K562 (cell line): ENCODE measurements around the gene TMEM270. TPM values are rescaled to one million over a fixed set of nuclear protein-coding genes. Genes with fewer than 3 reads are reported as not detected.

Experiments used
- ATAC-seq: fragments of 200-7000 bp; cut with Tn5 transposase; 3 replicates; pipeline ENCODE4 v1.9.1; 2020; ENCODE audit warnings: moderate library complexity
- BruUV-seq: library from RNA; stranded (reverse); fragments of 400-500 nt; replicated peaks from 2 replicates; lab custom pipeline; 2021; lab: Mats Ljungman, UMichigan
- CTCF ChIA-PET: fragments of 300-600 bp; formaldehyde crosslinking; extraction: SDS; loops from one replicate; lab custom pipeline; 2021; ENCODE audit warnings: low intra/inter-chr PET ratio; lab: Yijun Ruan, JAX
- POLR2A ChIA-PET: fragments of 300-600, 350-650 bp; sonication (Branson Sonifier 250); formaldehyde crosslinking; extraction: SDS; loops from one replicate; lab custom pipeline; 2021; ENCODE audit warnings: antibody characterized with exemption, inconsistent platforms; lab: Yijun Ruan, JAX
- DNase-seq, 4 experiments: peaks; one replicate each; pipeline versions ENCODE4 v3.0.0 to v3.0.0-alpha.2; 2011 to 2018; ENCODE audit warnings: low spot score in 3 of 4, mixed read lengths in 3 of 4; ENCODE audit errors: extremely low read depth in 1 of 4
- FAIRE-seq: peaks from 2 replicates; lab custom pipeline; 2011; peaks lifted over from hg19 to GRCh38; lab: Jason Lieb, UNC
- H2AFZ ChIP-seq: 2 replicates; pipeline ENCODE4 v1.6.0; 2011; ENCODE audit warnings: low read depth, low read length, control low read depth, inconsistent platforms
- H3K27ac ChIP-seq: fragments of 200-600 bp; 3 replicates; pipeline ENCODE4 v1.8.0; 2011; ENCODE audit warnings: low read depth, mild to moderate bottlenecking, control low read depth, inconsistent platforms, low read length, moderate library complexity, mixed read lengths; ENCODE audit errors: extremely low read depth
- H3K27me3 ChIP-seq, 2 experiments: fragments of 300-600 bp in 1 of 2; 2 replicates in 1 of 2; 3 replicates in 1 of 2; pipeline versions ENCODE4 v1.6.0 to v1.8.0; 2011; ENCODE audit warnings: inconsistent platforms in 2 of 2, low read length in 2 of 2, mild to moderate bottlenecking in 1 of 2, mixed read lengths in 1 of 2, moderate library complexity in 1 of 2; ENCODE audit not compliant: control insufficient read depth in 2 of 2, insufficient read depth in 2 of 2
- H3K36me3 ChIP-seq: fragments of 300-600 bp; 3 replicates; pipeline ENCODE4 v1.8.0; 2011; ENCODE audit warnings: mild to moderate bottlenecking, low read length, inconsistent platforms; ENCODE audit not compliant: control insufficient read depth, insufficient read depth
- H3K4me1 ChIP-seq, 2 experiments: fragments of 200-600 bp in 1 of 2; replicated peaks in 1 of 2; 2 replicates in 1 of 2; 3 replicates in 1 of 2; pipeline versions ENCODE4 v1.5.1 to v1.8.0; 2011; ENCODE audit warnings: inconsistent platforms in 2 of 2, low read length in 2 of 2, mild to moderate bottlenecking in 1 of 2, mixed read lengths in 1 of 2, moderate library complexity in 1 of 2; ENCODE audit not compliant: control insufficient read depth in 2 of 2, insufficient read depth in 2 of 2
- H3K4me2 ChIP-seq: 2 replicates; pipeline ENCODE4 v1.6.1; 2011; ENCODE audit warnings: low read length, control low read depth, inconsistent platforms, mixed read lengths; ENCODE audit not compliant: insufficient read depth
- H3K4me3 ChIP-seq: fragments of 200-600 bp; sonication (generic), shearing (Covaris generic); 2 replicates; pipeline ENCODE4 v1.5.1; 2016; ENCODE audit warnings: control low read depth, inconsistent platforms
- H3K79me2 ChIP-seq: fragments of 200-600 bp; 3 replicates; pipeline ENCODE4 v1.8.0; 2011; ENCODE audit warnings: low read length, inconsistent platforms; ENCODE audit not compliant: control insufficient read depth, insufficient read depth
- H3K9ac ChIP-seq, 2 experiments: 2 replicates each; pipeline versions ENCODE4 v1.6.0 to v1.6.1; 2011; ENCODE audit warnings: low read depth in 2 of 2, low read length in 2 of 2, control low read depth in 1 of 2, inconsistent platforms in 1 of 2, mild to moderate bottlenecking in 1 of 2, mixed read lengths in 1 of 2; ENCODE audit not compliant: insufficient read depth in 1 of 2
- H3K9me1 ChIP-seq: one replicate; pipeline ENCODE4 v1.6.0; 2011; ENCODE audit warnings: inconsistent platforms, mild to moderate bottlenecking, low read length, moderate library complexity; ENCODE audit not compliant: control insufficient read depth, insufficient read depth
- H3K9me3 ChIP-seq: replicated peaks from 2 replicates; pipeline ENCODE4 v1.5.1; 2011; ENCODE audit warnings: low read depth, low read length, inconsistent platforms; ENCODE audit not compliant: control insufficient read depth, insufficient read depth
- H4K20me1 ChIP-seq: replicated peaks from 2 replicates; pipeline ENCODE4 v1.6.1; 2011; ENCODE audit warnings: low read length, inconsistent platforms, mixed read lengths; ENCODE audit not compliant: control insufficient read depth, insufficient read depth
- BDP1 ChIP-seq: IDR thresholded peaks from 3 replicates; pipeline ENCODE4 v1.6.1; 2011; ENCODE audit not compliant: insufficient read length, insufficient read depth
- E2F8 ChIP-seq: fragments of 450-650 bp; IDR thresholded peaks from 2 replicates; pipeline ENCODE4 v1.7.1; 2018; ENCODE audit warnings: mild to moderate bottlenecking, low read depth; ENCODE audit not compliant: partially characterized antibody
- EGR1 ChIP-seq: fragments of 450-650 bp; conservative IDR thresholded peaks from 2 replicates; pipeline ENCODE4 v1.6.1; 2017; ENCODE audit warnings: mild to moderate bottlenecking
- EZH2 ChIP-seq: IDR thresholded peaks from 2 replicates; pipeline ENCODE4 v1.6.1; 2012; ENCODE audit warnings: low read depth, mild to moderate bottlenecking, inconsistent platforms, low read length, borderline replicate concordance
- GATAD2B ChIP-seq: fragments of 450-650 bp; IDR thresholded peaks from 2 replicates; pipeline ENCODE4 v1.6.1; 2017; ENCODE audit warnings: mild to moderate bottlenecking, borderline replicate concordance
- HNRNPL ChIP-seq: fragments of 200-400 bp; formaldehyde crosslinking; IDR thresholded peaks from 2 replicates; pipeline ENCODE4 v1.6.1; 2017; ENCODE audit warnings: low read depth, mild to moderate bottlenecking, low read length
- MCM7 ChIP-seq, 2 experiments: fragments of 450-650 bp; IDR thresholded peaks; 2 replicates each; pipeline ENCODE4 v1.6.1; 2016 to 2018
- MLLT1 ChIP-seq, 2 experiments: fragments of 450-650 bp; IDR thresholded peaks; 2 replicates each; pipeline ENCODE4 v1.6.1; 2016
- PBX2 ChIP-seq, 2 experiments: IDR thresholded peaks in 1 of 2; conservative IDR thresholded peaks in 1 of 2; 2 replicates each; pipeline ENCODE4 v1.6.1; 2016; ENCODE audit warnings: low read depth in 2 of 2, mild to moderate bottlenecking in 1 of 2, missing compliant biosample characterization in 1 of 2, missing genetic modification characterization in 1 of 2, moderate library complexity in 1 of 2
- PHF21A ChIP-seq: fragments of 450-650 bp; IDR thresholded peaks from 2 replicates; pipeline ENCODE4 v1.6.1; 2017; ENCODE audit warnings: low read depth, borderline replicate concordance
- POLR3G ChIP-seq: IDR thresholded peaks from 2 replicates; pipeline ENCODE4 v1.6.1; 2011; ENCODE audit not compliant: insufficient read length, insufficient replicate concordance; ENCODE audit errors: extremely low read depth
- ZBED1 ChIP-seq: IDR thresholded peaks from 2 replicates; pipeline ENCODE4 v1.6.1; 2014
- ZKSCAN3 ChIP-seq: fragments of 250-450 bp; sonication (Bioruptor Pico); IDR thresholded peaks from 2 replicates; pipeline ENCODE4 v1.4.0; 2020
- ZKSCAN8 ChIP-seq: fragments of 200-800 bp; sonication (Bioruptor generic); IDR thresholded peaks from 2 replicates; pipeline ENCODE4 v1.6.1; 2016; ENCODE audit warnings: missing genetic modification characterization, missing compliant biosample characterization
- ZNF12 ChIP-seq: sonication (generic); formaldehyde crosslinking; IDR thresholded peaks from 2 replicates; pipeline ENCODE4 v1.4.0; 2020; ENCODE audit warnings: mild to moderate bottlenecking, missing genetic modification reagents
- ZNF507 ChIP-seq: conservative IDR thresholded peaks from 2 replicates; pipeline ENCODE4 v1.6.1; 2017; ENCODE audit warnings: missing genetic modification characterization, missing compliant biosample characterization
- ZNF76 ChIP-seq: fragments of 250-450 bp; sonication (Bioruptor Pico); IDR thresholded peaks from 2 replicates; pipeline ENCODE4 v1.4.0; 2020; ENCODE audit warnings: mild to moderate bottlenecking, moderate library complexity, borderline replicate concordance
- ZSCAN32 ChIP-seq: fragments of 450-650 bp; formaldehyde crosslinking; IDR thresholded peaks from 2 replicates; pipeline ENCODE4 v1.4.0; 2020; ENCODE audit warnings: mild to moderate bottlenecking, moderate library complexity
- WGBS: fragments of 100-300 bp; shearing (Covaris generic); methylation state at CpG from one replicate; pipeline ENCODE4 v1.1.6; 2016; ENCODE audit warnings: low coverage, mixed read lengths; ENCODE audit not compliant: insufficient coverage; ENCODE audit errors: missing lambda C conversion rate; 5-methylcytosine and 5-hydroxymethylcytosine counted together
- in situ Hi-C: fragments of 300-500 bp; cut with MboI; formaldehyde crosslinking; loops from 4 replicates; pipeline ENCODE4 v1.15.0; 2018; ENCODE audit warnings: inconsistent platforms, mixed read lengths
- intact Hi-C: fragments of 100-400 bp; cut with micrococcal nuclease; formaldehyde crosslinking; loops from 2 replicates; pipeline ENCODE4 v1.14.2; 2022
- polyA plus RNA-seq, 8 experiments: library from polyadenylated mRNA; depleted of rRNA in 4 of 8; stranded (reverse) in 5 of 8; unstranded in 3 of 8; fragments of >200 nt; fragmentation: Nextera tagmentation in 2 of 8; fragmentation: Illumina TruSeq in 1 of 8; extraction: Ambion mirVana in 2 of 8; extraction: Trizol in 1 of 8; gene quantifications; 2 replicates each; pipeline versions ENCODE4 v1.2.1 to v1.2.3, GENCODE V29; 2011 to 2014; ENCODE audit warnings: inconsistent platforms in 1 of 8, missing spikeins in 1 of 8
- total RNA-seq, 7 experiments: library from RNA; depleted of rRNA in 6 of 7; stranded (reverse); fragments of >200 nt in 6 of 7; fragmentation: Illumina TruSeq in 2 of 7; extraction: Trizol in 2 of 7; gene quantifications; 2 replicates each; pipeline versions ENCODE4 v1.2.1 to v1.2.3, GENCODE V29; 2011 to 2021; ENCODE audit warnings: low replicate concordance in 1 of 7

The TMEM270 gene
- total and polyA plus RNA-seq, 9 of the 15 experiments (the other 6 are each of a cell fraction or from before 2014, with no cell fraction given): not detected

- DNase-seq: no peak
- no peak for ATAC-seq
- H3K4me1 ChIP-seq: peaks cover 0 to 10% of the 10 kb centered on the region in 2 experiments; a peak in 2 of 5 replicates
- in situ Hi-C loops: no loop called here
- 42% methylated on average over 3 of the region's 3 CpGs for WGBS
- H3K27ac ChIP-seq: no peak overlapping the region
- no peak overlapping the region for H3K9ac ChIP-seq
- no peak overlapping the region for H3K4me2 ChIP-seq
- no peaks in the 10 kb centered on the region for H4K20me1 ChIP-seq
- no peak overlapping the region for H2AFZ ChIP-seq
- no peak overlapping the region for H3K4me3 ChIP-seq
- no peaks in the 10 kb centered on the region for H3K9me1 ChIP-seq
- BruUV-seq: no TSS peak
- POLR2A ChIA-PET: interaction anchor here (0.6 kb wide), 2 partner anchors 30 to 1944 kb away, joined by 4 read pairs; no protein-coding TSS in a partner anchor
- CTCF ChIA-PET: interaction anchor here (2.1 kb wide), 1 partner anchor 42 kb away, joined by 19 read pairs; no protein-coding TSS in a partner anchor
- no peaks in the 10 kb centered on the region for H3K9me3 ChIP-seq
- no peak for FAIRE-seq
- H3K27me3 ChIP-seq: no peaks in the 10 kb centered on the region
- no peaks in the 10 kb centered on the region for H3K79me2 ChIP-seq
- intact Hi-C loops: no loop called here
- H3K36me3 ChIP-seq: no peaks in the 10 kb centered on the region
- TF ChIP-seq BDP1 (no peak), EZH2 (no peak), ZKSCAN8 (CRISPR knock-in tag) (no peak), GATAD2B (no peak), ZSCAN32 (CRISPR knock-in tag) (no peak), ZKSCAN3 (no peak), ZNF12 (no peak), ZNF507 (tag) (no peak), POLR3G (no peak), ZBED1 (no peak), MCM7 (IDR thresholded peaks at IDR 0.05) (no peak), MLLT1 (IDR thresholded peaks at IDR 0.05) (no peak), PHF21A (no peak), ZNF76 (no peak), E2F8 (no peak), HNRNPL (no peak), EGR1 (no peak), PBX2 (CRISPR knock-in tag; IDR thresholded peaks at IDR 0.05; ENCODE audit: low read depth) (no peak), PBX2 (tag; conservative IDR thresholded peaks at IDR 0.05; ENCODE audit: low read depth) (no peak)
Measured at GRCh38 chr7:73812996-73813395, 48.0 kb upstream of the TMEM270 start.
